HG02885 (cell line): ENCODE results near the gene PDE9A.

ENCODE experiments used
- ATAC-seq: cut with Tn5 transposase; IDR thresholded peaks from one replicate; pipeline ENCODE4 v1.9.1; 2021; ENCODE audit warnings: mild to moderate bottlenecking; ENCODE audit not compliant: unreplicated experiment, poor library complexity

The PDE9A gene

GRCh38 chr21:42641311-42642218, 11.9 kb upstream of the PDE9A start:
- no peak for ATAC-seq

DNA sequence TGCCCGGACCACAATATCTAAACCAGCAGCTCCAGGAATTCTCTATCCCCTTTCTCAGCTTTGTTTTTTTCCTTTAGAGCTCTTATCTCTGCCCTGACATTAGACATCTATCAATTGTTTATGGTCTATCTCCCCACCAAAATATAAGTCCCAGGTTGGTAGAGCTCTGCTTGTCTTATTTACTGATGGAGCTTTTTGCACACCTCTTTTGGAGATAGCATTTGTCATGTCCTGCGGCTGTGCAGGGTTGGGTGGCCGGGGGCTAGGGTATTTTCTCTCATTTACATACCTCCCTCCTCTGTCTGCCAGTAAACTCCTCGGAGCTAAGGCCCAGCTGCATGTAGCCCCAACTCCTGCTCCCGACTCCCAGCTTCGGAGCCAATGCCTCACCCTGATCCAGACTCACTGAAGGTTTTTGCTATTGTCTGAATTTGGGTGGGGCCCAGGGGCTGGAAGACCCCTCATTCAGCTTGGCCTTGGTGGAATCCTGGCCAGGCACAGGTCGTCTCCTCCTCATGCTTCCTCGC, 11.1 kb upstream of the PDE9A start:
- no peak for ATAC-seq

- no peak for ATAC-seq
Measured at GRCh38 chr21:42644223-42645208, 8.9 kb upstream of the PDE9A start.

DNA sequence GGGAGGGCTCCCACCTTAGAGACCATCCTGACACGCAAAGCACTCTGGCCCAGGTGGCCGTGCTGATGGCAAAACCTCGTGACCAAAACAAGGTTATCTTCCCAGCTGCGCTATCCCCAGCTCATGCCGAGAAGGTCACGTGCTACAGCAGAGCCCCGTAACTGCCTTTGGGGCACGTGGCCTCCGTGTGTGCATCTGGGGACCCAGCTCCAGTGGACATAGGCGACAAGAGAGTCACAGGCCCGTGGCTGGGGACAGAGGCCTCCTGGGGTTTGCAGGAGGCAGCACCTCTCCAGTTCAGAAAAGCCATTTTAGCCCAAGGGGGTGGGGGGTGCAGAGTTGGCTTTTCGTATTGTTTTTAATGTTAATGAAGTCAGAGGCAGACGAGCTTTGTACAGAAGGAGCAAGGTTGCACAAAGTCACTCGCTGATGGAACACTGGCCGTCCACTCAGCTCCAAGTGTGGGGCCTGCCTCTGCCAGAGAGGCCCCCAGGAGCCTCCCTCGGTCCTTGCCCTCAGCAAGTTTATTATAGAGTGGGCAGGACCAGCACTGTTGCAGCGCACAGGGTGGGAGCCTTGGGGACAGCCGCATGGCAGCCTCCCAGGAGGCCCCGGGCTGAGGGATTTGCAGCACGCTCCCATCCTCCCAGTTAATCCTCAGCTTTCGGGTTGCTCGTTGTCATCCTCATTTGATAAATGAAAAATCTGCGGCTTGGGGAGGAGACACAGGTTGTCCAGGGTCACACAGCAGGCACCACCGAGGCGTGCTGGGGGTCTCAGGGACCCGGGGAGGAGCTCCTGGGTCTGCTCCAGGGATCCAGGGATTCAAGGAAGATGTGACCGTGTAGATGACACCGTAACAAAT, 8.0 kb upstream of the PDE9A start:
- ATAC-seq, result no peak

GRCh38 chr21:42646076-42646825, 7.2 kb upstream of the PDE9A start:
- ATAC-seq, result no peak

GRCh38 chr21:42646836-42647235, 6.6 kb upstream of the PDE9A start:
- no peak for ATAC-seq

GRCh38 chr21:42648606-42649005, 4.8 kb upstream of the PDE9A start:
- no peak for ATAC-seq

DNA sequence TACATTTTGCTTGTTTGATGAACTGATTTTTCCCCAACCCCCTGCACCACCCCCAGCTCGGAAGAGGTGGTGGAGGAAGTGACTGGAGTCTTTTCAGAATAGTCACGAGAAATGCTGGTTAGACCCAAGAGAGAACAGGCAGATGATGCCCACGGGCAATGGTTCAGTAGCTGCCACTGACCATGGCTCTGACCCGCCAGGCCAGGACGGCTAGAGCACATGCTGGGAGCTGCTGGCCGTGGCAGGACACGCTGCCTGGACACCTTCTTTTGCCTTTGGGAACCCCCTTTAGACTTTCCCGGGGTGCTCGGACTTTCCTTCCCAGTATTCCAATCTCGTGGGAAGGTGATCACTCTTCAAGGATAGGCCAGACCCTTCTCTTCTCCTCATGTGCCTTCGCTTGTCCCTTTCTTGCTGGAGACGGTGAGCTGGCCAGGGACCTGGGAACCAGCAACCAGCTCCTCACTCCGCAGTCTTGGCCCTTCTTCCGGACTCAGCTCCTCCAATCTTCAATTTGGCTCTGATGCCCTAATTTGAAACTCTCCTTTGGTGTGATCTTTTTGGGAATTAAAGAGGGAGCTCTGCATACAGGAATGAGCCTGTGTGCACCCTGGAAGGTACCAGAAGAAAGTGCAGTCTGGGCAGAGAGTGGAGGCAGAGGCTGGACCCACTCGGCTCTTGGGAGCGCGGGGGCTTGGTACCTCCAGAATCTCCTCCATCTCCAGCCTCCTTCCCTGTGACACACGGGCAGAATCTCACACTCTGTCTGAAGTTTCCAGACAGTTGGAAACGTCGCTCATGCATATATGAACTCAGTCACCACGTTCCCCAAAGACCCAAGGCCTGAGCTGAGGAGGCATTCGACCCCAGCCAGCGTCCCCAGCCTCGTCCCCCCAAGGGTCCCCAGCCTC, 4.0 kb upstream of the PDE9A start:
- no peak for ATAC-seq

DNA sequence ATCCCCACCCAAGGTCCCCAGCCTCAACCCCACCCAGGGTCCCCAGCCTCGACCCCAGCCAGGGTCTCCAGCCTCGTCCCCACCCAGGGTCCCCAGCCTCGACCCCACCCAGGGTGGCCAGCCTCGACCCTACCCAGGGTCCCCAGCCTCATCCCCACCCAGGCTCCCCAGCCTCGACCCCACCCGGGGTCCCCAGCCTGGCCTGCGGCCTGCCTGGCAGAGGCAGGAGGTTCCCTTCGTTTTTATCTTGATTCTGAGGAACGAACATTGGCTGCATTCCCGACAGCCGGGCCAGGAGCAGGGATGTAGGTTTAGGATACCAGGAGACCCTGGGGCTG, 3.4 kb upstream of the PDE9A start:
- no peak for ATAC-seq

DNA sequence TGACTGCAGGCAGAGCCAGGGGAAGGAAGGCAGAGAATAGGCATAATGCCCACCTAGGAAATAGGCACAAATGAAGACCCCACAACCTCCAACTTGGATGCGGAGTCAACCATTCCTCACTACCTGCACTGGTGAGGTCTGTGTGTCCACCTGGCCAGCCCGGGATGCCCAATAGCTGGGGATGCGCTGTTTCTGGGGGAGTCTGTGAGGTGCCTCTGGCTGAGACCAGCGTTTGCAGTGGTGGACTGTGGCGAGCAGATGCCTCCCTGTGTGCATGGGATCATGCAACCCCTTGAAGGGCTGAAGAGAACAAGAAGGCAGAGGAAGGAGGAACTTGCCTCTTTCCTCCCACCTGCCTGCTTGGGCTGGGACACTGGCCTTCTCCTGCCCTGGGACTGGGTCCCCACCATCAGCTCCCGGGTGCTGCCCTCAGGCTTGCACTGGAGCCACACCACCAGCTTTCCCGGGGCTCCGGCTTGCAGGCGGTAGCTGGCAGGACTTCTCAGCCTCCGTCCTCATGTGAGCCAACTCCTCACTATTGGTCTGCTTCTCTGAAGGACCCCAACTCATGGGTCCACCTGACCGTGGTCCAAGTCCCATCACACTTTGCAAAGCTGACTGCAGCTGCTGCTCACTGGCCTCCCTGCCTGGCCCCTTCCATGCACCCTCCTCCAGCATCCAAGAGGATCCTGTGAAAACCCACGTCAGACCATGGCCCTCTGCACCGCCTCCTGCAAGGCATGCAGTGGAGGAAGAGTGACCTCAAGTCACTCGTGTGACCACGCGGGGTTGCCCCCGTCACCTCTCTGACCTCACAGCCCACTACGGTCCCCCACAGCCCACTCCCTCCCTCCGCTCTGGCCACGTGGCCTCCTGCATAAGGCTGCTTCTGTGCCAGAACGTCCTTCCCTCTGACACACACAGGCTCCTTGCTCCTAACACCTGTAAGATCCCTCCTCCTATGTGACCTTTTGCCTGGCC, 2.7 kb upstream of the PDE9A start:
- ATAC-seq, result no peak

GRCh38 chr21:42651515-42652401, 1.7 kb upstream of the PDE9A start:
- ATAC-seq, result no peak

- no peak for ATAC-seq
Measured at GRCh38 chr21:42652527-42653230, 742 bp upstream of the PDE9A start.

DNA sequence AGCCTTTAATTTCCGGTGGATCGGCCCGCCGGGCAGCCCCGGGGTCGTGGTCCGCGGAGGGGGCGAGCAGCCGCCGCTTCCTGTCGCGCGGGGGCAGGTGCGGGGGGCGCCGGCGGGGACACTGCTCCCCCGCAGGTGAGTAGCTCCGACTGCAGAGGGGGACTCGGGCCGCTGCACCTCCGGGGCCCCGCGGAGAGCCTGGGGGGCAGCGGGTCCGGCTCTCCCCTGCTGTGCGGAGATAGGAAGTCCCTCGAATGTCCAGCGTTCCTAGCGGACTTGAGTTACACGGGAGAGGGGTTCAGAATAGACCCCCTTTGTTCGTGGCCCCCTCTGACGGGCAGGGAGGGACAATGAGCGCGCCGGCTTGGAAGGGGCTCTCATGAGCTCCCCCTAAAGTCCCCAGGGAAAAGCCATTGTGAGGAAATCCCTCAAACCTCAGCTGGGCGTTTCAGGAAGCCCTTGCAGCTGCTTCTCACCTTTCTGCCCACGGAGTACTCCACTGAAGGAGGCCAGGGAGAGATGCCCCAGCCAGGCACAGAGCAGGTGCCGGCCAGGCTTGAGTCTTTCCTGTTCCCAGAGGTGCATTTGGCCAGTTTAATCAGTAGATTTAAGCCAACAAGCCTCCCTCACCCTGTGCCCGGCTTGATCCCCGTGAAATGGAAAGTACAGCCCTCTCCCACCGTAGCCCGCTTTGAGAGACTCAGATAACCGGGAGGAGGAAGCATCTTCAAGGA, 925 bp downstream of the PDE9A start:
- ATAC-seq, result no peak

GRCh38 chr21:42654913-42655795, 1.7 kb downstream of the PDE9A start:
- ATAC-seq, result no peak
